Stimulated activated CD8-positive, alpha-beta memory T cell treated with anti-CD3 and anti-CD28 coated beads, Interleukin-2, amount 100 ng/mL, for 1 hour (primary cell): ENCODE measurements around the gene KCNA10.

ENCODE experiments used
- DNase-seq, 2 donors: peaks; one replicate each; pipeline ENCODE4 v3.0.0-alpha.2; 2020; ENCODE audit warnings: low read depth in 2 of 2

Gene KCNA10

GRCh38 chr1:110519125-110519810 lies at the start of gene KCNA10:
Gene KCNA10 (minus strand): TSS chr1:110519175. CDS start chr1:110518787, 388 bp downstream.
- no peak for DNase-seq

- no peak for DNase-seq
Observed at GRCh38 chr1:110566836-110567235, 47.9 kb upstream of the KCNA10 start.

GRCh38 chr1:110565565-110565964 lies 46.6 kb upstream of the KCNA10 start:
- no peak for DNase-seq

- DNase-seq: no peak
Observed at GRCh38 chr1:110563089-110563488, 44.1 kb upstream of the KCNA10 start.

GRCh38 chr1:110561596-110561995 lies 42.6 kb upstream of the KCNA10 start:
- DNase-seq: no peak

- DNase-seq: no peak
Observed at GRCh38 chr1:110559157-110559556, 40.2 kb upstream of the KCNA10 start.

- no peak for DNase-seq
Observed at GRCh38 chr1:110557481-110557880, 38.5 kb upstream of the KCNA10 start.

- DNase-seq: no peak
Observed at GRCh38 chr1:110556471-110556807, 37.5 kb upstream of the KCNA10 start.

- DNase-seq: no peak
Observed at GRCh38 chr1:110555807-110556470, 37.0 kb upstream of the KCNA10 start.

- peak; percentile 26 to 44 for DNase-seq
Observed at GRCh38 chr1:110554871-110555801, 36.2 kb upstream of the KCNA10 start.

GRCh38 chr1:110551278-110551809 lies 32.4 kb upstream of the KCNA10 start:
- no peak for DNase-seq

- DNase-seq: no peak
Observed at GRCh38 chr1:110549831-110550230, 30.9 kb upstream of the KCNA10 start.

- no peak for DNase-seq
Observed at GRCh38 chr1:110548381-110548780, 29.4 kb upstream of the KCNA10 start.

- no peak for DNase-seq
Observed at GRCh38 chr1:110547017-110547416, 28.0 kb upstream of the KCNA10 start.

- DNase-seq: no peak
Observed at GRCh38 chr1:110545492-110545891, 26.5 kb upstream of the KCNA10 start.

GRCh38 chr1:110544753-110545152 lies 25.8 kb upstream of the KCNA10 start:
- DNase-seq: no peak

- no peak for DNase-seq
Observed at GRCh38 chr1:110542725-110543124, 23.8 kb upstream of the KCNA10 start.

- no peak for DNase-seq
Observed at GRCh38 chr1:110541906-110542395, 23.0 kb upstream of the KCNA10 start.

GRCh38 chr1:110540891-110541685 lies 22.1 kb upstream of the KCNA10 start:
- DNase-seq: no peak

- no peak for DNase-seq
Observed at GRCh38 chr1:110538921-110539320, 19.9 kb upstream of the KCNA10 start.

- no peak for DNase-seq
Observed at GRCh38 chr1:110538075-110538474, 19.1 kb upstream of the KCNA10 start.
